ENCODE measurements around the gene BCL2L11.

Gene BCL2L11

DNA sequence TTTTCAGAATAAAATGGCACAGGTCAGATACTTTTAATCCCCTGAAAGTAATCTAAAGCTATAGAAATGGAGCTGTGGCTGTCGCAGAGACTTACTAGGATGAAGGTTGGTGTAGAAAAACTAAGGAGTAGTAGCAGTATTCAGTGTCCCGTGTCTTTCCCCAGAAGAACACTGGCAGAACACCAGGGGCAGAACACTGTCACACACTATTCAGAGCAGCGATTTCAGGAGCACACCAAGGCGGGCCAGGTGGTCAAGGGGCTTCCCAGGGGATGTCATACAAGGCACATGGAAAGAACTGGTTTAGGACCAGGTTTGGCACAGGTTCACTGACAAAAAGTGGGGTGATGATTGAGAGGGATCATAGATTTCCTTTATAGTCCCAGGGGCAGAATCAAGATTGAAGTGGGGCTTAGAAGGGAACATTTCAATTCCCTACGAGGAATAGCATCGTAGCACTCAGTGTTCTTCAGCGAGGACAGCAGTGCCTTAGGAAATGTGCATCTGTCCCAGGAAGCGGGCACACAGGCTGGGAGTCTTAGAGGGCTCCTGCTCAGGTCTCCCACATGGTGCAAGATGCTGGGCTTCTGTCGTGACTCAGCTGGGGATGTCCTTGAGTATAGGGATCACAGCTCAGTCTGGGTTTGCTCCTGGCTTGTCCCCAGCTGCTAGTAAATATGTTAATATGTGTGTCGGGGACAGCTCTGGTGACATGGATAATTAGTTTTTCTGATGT lies 22.6 kb downstream of the BCL2L11 start:
- FAIRE-seq (no peak), DNase-seq (ENCODE audit: low spot score) (no peak)

DNA sequence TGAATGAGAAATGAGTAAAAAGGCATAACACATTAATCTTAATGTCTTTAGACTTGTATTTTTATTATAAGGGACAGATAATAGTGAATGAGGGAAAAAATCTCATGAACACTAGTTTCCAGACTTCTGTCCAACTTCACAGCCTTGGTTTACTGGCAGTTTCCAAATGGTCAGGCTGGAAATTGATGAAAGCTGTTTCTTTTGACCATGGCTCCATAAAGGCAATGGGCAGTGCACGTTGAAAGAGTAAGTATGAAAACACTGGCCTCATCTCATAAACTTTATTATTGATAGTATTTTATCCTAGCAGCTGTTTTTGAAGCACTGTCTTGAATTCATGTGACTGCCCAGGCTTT lies 23.1 kb downstream of the BCL2L11 start:
- no peak for FAIRE-seq
- DNase-seq (ENCODE audit: low spot score) = no peak

DNA sequence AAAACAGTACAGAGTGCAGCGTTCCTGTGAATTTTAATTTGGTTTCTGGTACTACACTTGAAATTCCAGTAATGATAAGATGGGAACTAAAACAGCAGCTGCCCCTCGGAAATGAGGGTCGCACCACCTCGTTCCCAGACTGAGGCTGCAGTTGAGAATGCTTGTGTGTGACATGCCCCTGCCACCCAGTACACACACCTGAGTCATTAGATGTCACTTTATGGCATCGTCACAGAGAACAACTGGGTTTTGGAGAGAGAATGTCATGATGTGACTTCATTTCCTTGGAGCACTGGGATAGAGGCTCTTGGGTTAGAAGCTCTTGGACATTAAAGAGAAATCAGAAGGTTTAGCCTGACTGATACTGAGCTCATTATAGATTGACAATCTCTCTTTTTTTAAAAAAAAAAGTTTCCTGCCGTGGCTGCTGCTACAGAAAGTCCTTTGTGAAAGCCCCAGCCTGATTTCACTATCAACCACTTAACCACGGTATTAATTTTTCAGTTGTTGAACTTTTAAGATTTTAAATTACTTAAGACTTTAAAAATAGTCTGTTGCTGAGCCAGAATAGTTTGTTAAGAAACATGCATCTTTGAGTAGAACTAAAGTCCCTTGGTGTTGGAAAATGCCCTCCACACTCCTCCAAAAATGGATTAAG lies 24.5 kb downstream of the BCL2L11 start:
- DNase-seq (ENCODE audit: low spot score) (no peak), FAIRE-seq (no peak)

DNA sequence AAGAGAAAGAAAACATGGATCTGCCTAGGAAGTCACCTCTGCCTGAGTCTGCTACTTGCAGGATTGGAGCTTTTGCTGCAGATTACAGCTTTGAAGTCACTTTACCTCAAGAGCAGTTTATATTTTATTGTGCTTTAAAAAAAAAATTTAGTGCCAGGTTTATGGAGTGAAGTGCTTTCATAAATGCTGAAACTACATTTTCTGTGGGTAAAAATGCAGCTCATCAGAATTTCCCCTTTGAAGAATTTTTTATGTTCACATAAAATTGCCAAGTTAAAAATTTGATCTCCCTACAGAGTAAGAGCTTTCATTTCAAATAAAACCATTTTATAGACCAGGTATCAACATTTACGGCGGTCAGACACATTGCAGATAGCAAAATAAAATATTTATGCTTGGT lies 25.2 kb downstream of the BCL2L11 start:
- DNase-seq (ENCODE audit: low spot score) = no peak
- FAIRE-seq = no peak

DNA sequence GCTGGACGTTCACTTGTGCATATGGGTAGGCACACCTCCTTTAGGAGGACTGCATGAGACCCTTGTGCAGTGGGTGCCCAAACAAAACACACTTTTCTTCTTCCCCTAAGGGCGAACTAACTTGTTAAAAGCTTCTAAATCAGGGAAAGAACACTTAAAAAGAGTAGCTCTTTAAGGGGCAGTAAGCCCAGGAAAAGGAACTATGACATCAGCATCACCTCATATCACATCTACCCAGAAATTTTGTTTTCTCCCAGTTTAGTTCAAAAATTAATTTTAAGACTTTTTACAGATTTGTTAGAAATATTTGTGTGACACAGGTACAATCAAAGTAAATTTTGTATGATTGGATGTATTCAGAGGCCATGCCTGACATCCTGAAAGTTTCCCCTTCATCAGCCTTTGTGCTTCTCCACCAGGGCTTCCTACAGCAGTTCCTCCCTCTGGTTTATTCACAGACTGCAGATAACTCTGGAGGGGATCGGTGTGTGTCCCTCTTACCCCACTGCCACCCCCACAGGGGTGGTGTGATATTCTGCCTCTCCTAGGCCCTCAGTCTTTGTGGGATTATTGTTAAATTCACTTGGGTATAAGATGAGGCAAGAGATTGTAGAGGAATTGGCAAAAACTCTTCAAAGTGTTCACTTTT lies 27.6 kb downstream of the BCL2L11 start:
- DNase-seq (ENCODE audit: low spot score) = no peak
- FAIRE-seq = no peak

DNA sequence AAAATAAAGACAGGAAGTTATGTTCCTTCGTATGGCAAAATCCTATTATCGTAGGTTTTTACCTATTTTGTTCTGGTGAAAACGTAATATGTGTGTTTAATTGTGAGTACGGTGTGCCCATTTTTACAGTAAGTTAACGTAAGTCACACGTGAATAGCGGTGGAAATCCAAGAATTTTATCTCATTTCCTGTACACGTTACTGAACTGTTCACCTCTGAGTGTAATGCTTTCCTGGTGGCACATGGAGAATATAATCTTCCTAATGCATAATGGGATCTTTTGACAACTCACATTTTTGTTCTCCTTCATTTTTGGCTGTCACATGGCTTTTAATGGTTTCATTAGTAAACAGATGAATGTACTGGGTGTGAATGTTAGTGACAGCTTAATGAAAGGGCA lies 28.2 kb downstream of the BCL2L11 start:
- DNase-seq (ENCODE audit: low spot score) (no peak), FAIRE-seq (no peak)

DNA sequence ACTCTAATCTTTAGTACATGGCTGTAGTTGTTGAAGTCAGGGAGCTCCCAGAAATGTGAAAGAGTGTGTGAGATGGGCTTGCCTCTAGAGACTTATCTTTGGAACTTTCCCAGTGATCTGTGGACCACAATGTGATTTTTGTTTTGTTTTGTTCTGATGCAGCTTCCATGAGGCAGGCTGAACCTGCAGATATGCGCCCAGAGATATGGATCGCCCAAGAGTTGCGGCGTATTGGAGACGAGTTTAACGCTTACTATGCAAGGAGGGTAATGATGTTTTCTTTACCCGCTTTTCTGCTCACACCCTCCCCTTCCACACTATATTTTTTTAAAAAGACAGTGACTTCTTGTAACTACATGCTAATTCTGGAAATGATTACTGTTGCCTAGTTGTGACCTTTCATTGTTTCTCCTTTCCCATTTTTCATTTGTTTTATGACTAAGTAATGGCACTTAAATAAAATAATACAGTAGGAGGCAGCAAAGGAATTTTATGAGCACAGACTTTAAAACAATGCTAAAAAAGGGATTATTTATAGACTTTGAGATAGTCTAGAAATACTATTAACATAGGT lies 29.3 kb downstream of the BCL2L11 start:
- no peak for DNase-seq (ENCODE audit: low spot score)
- no peak for FAIRE-seq

DNA sequence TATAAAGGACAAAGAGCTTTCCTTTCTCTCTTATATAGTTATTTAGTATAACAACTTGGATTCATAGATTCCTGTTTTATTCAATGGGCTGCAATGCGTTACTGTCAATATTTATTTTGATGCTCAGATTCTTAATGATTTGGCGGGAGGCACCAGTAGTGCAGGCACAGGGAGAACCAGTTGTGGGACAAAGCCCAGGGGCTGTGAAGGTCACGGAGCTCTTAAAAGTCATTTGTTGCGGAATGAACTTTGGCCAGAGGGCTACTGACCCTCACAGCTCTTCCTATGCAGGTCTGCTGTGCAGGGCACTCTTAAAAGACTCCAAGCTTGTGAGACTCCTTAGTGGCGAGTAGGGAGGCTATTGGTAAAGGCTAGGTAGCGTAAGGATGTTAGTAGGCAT lies 34.0 kb downstream of the BCL2L11 start:
- DNase-seq (ENCODE audit: low spot score) = no peak
- no peak for FAIRE-seq

DNA sequence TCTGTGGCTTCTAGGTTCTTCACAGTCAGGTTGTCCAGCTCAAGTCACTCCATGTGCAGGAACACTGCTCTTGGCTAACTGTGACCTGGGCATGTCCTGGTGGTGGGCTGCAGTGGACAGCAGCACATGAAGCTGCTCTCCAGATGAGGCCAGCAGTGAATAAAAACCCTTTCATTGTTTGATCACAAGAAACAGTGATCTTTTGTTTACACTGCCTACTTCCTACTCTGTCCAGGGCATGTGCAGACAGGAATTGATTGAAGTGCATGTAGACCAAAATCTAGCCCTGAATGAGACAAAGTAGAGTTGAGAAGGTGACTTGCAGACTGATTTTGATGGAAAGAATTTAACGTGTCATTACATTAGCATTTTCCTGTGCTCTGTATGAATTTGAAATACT lies 34.9 kb downstream of the BCL2L11 start:
- no peak for FAIRE-seq
- DNase-seq (ENCODE audit: low spot score) = no peak

DNA sequence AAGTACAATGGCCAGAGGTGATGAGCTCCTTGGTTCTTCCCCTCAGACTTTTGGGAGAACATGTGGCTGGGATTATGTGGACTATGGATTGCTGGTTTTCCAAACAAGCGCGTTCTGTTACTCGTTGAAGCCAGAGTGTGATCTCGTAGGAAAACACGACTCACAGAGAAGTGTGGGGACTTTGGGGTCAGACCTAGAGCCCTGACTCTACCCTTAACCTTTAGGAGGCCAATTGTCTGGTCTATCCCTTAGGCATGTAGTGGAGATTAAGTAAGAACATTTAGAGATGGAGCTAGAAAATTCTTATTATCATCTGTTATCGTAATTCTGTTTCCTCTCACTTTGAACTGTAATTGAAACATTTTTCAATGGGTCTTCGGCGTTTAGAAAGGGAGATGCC lies 35.8 kb downstream of the BCL2L11 start:
- FAIRE-seq (no peak), DNase-seq (ENCODE audit: low spot score) (no peak)

DNA sequence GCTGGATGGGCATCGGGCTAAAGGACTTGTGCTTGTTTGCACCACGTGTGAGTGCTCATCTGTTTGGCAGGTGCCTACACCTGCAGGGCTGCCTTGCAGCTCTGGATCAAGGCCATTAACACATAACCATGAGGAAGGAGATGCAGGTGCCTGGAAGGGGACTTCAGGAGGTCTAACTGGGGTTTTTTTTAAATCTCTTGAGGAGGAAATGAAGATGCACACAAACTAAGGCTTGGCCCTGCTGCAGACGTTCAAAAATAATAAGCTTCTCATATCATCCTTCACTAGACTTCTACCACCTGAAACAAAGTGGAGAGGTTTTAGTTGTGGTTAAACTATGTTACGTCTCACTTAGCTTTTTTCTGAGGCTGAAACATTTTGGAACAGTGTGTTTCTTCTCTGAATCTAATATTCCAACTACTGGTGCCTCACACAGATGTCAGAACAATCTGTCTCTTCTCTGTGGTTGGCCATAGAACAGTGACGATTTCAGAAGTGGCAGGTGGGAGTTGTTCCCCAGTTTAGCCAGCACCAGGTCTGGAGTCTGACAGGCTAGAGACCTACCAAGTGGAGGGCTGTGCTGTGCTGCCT lies 36.5 kb downstream of the BCL2L11 start:
- no peak for DNase-seq (ENCODE audit: low spot score)
- no peak for FAIRE-seq

DNA sequence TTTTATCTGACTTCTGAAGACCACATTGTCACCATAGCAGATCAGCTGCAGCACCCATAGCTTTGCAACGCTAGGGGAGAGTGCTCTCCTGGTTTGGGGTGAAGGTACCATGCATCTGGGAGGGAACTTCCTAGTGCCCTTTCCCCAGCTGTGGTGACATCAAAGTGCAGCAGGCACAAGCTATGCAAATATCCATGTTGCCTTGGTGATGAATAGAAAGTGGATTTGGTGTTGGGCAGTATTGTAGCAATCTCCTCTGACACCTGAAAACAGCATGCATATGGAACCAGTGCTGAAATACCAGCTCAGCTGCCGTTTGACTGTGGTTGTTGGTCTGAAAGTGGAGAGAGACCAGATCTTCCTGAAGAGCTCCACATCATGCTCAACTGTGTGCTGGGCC lies 37.1 kb downstream of the BCL2L11 start:
- no peak for FAIRE-seq

DNA sequence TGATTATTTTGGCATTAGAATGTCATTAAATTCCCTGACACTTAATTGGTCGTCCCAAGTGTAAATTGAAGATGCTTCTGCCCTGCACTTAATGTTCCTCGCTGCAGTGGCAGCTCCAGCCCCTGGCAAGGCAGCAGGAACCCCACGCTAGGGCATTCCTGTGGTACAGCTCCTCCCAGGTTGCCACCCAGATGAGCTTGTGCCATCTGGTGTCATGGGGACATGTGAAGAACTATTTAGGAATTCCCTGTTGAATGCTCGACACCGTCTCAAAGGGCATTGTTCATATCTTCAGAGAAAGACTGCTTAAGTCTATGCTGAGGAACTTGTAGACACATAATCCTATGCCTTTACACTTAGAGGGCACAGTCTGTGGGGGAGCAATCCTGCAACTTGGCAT lies 38.9 kb downstream of the BCL2L11 start:
- no peak for DNase-seq (ENCODE audit: low spot score)
- FAIRE-seq = peak; percentile 9

More for the DNA sequence above, 37.1 kb downstream of the BCL2L11 start:
- DNase-seq (ENCODE audit: low spot score) = no peak

DNA sequence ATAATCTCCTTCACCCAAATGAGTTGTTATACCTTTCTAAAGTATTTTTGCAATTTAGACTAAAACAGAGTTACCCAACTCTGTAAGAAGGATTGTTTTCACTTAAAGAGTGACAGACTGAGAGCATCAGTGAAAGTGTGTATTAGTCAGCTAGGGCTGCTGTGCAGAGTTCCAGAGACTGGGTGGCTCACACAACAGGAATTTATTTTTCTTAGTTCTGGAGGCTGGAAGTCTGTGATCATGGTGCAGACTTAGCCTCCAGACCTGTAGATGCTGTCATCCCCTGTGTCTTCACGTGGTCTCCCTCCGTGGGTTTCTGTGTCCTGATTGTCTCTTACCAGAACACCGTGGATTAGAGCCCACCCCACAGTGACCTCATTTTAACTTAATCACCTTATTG lies 40.0 kb downstream of the BCL2L11 start:
- DNase-seq (ENCODE audit: low spot score) (no peak), FAIRE-seq (no peak)

DNA sequence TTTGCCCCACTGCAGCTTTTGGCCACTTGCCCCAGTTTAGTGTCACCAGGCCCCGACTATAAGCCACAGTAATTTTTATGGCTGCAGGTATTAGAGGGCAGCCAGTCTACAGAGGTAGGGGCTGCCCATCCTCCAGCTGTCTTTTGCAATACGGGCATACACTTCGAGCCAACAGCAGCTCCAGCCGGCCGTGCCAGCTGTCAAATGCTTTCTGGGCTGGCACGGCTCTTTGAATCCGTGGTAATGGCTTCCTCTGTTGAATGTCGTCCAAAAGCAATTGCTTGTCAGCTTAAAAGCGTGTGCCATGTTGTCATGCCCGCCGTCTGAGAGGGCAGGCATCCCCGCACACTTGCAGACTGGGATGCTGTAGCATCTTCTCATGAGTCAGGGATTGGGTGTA lies 41.3 kb downstream of the BCL2L11 start:
- no peak for FAIRE-seq

DNA sequence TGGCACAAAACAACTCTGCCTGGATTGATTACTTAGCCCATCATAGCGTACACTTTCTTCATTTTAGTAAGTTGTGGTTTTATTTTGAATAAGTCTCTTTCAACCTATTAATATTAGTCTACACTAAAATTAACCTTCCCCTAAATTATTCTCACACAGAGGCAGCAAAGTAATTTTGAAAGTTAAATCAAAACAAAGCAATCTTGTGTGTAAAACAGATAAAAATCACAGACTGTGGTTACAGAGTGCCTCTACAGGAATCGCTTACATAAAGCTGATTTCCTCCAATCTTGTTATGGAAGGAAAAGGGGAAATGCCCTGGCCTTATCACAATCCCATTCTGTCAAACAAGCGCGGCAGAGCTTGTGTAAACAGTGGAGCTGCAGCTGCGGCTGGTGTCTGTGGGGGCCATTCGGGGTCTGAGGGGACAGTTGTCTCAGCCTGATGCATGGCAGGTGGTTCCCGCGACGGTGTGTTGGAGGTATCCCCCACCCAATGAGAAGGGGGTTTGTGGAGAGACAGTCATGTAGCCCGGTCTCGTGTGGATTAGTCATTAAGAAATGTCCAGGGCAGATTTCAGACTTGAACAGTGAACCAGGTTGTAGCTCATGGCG lies 42.1 kb downstream of the BCL2L11 start:
- no peak for DNase-seq (ENCODE audit: low spot score)
- FAIRE-seq = no peak

More for the DNA sequence above, 41.3 kb downstream of the BCL2L11 start:
- no peak for DNase-seq (ENCODE audit: low spot score)

DNA sequence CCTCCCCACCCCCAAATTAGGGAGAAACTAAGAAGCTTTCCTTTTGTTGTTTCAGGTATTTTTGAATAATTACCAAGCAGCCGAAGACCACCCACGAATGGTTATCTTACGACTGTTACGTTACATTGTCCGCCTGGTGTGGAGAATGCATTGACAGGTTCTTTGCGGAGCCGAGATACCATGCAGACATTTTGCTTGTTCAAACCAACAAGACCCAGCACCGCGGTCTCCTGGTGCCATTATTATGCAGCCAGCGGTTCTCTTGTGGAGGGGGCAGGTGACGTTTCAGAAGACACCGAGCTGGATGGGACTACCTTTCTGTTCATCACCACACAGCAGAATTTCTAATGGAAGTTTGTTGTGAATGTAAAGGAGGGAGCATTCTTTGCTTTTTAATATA lies 43.4 kb downstream of the BCL2L11 start:
- no peak for FAIRE-seq
- DNase-seq (ENCODE audit: low spot score) = no peak

DNA sequence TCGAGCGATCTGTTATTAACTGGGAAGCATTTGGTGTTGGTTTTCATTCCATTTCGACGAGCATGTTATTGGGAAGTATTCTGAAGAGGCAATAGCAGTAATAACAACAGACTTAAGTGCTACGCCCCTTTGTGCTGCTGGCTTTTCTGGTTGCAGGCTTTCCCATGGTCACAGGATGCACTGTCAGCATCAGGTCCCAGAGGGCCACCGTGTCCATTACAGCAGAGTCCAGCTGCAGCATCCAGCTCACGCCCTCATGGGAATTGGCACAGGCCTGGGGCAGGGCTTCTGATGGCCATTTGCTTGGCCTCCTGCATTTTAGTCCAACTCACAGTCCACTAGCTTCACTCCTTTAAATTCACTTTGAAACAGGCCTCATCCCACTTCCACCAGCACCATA lies 44.4 kb downstream of the BCL2L11 start:
- FAIRE-seq = no peak
- DNase-seq (ENCODE audit: low spot score) = no peak

DNA sequence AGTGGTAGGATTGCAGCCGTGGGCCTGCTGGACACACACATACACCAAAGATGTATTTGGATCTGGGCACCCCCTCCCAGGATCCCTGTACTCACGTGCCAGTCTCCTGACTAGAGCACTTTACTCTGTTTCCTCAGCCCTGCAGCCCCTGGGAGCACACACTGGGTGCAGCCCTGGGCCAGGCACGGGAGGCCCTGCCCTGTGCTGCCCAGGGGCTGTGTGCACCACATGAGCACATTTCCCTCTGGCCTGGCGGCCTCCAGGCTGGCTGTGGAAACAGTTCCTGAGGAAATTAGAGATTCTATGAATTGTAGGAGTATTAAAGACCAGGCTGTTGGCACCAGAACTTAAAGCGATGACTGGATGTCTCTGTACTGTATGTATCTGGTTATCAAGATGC lies 45.4 kb downstream of the BCL2L11 start:
- no peak for FAIRE-seq
- DNase-seq (ENCODE audit: low spot score) = no peak

DNA sequence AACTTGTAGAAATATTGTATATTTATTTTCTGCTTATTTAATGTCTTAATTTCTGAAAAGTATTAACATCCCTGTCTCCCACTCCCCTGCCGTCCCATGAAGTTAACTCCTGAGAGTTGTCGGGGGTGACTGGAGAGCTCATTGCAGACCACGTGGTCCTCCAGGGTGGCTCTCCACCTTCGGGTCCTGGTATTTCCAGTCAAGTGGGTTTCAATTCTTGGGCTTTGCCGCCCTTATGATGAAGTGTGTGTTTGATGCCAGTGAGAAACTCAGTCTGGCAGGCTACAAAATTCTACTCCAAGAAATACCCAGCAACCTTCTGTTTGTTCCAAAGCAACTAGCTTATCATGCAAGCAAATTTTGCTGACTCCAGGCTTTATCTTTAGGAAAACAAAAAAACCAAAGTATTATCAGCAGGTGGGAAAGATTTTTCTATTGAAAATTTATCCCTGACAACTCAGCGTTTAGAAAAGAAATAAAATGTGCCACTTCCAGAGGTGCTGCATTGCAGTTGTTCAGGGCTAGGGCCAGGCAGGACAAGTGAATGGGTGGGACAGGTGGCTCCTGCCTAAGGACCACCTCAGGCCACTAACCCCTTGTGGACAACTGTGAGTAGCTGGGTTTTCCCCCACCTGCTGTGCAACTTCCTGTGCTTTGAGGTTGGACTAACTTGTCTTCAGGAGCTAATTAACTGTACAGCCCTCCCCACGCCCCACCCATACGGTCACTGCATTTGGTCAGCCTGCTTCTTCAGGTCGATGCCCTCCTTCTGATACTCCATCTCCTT lies 46.6 kb downstream of the BCL2L11 start:
- DNase-seq (ENCODE audit: low spot score) (no peak), FAIRE-seq (no peak)

DNA sequence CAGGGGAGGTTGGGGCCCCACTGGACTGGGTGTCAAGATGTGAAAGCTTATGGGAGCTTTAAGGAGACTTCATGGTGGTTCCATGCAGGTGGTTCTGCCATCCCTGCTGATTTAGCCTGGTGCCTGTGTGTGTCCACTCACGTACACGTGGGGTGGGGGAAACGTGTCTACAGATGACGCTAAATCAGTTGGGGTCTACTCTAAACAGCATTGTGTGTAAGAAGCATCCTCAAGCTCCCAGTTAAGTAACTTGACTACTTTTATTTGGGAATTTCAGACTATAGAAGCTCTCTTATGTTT lies 47.1 kb downstream of the BCL2L11 start:
- FAIRE-seq (no peak), DNase-seq (ENCODE audit: low spot score) (no peak)

All from urothelium cell line (cell line).